GM19438 (cell line): Measurements from ENCODE around the gene PSMD7.
"Not testable (repeated sequence)": the region's sequence is repeated elsewhere in the genome, so short reads cannot be mapped to it uniquely, and the experiment has no call there.

Experiments
- ATAC-seq: cut with Tn5 transposase; IDR thresholded peaks from one replicate; pipeline ENCODE4 v1.9.1; 2021; ENCODE audit warnings: low read depth; ENCODE audit not compliant: unreplicated experiment

The PSMD7 gene

GRCh38 chr16:74339226-74339625 is 42.6 kb downstream of the PSMD7 start:
- ATAC-seq, result not testable (repeated sequence)

- ATAC-seq, result not testable (repeated sequence)
Measured at GRCh38 chr16:74353038-74353437, 56.4 kb downstream of the PSMD7 start.
